GM23248 (cell line): ENCODE results near the gene TTC39C. TPM values are rescaled to one million over a fixed set of nuclear protein-coding genes. Genes with fewer than 3 reads are reported as not detected.

ENCODE experiments used
- DNase-seq: peaks from one replicate; pipeline ENCODE4 v3.0.0-alpha.2; 2015
- H2AFZ ChIP-seq: fragments of 200-600 bp; sonication (generic); 2 replicates; pipeline ENCODE4 v1.6.1; 2016; ENCODE audit warnings: antibody characterized with exemption
- H3F3A ChIP-seq: fragments of 200-600 bp; sonication (generic); 2 replicates; pipeline ENCODE4 v1.6.1; 2016; ENCODE audit warnings: mild to moderate bottlenecking, antibody characterized with exemption, mixed run types; ENCODE audit not compliant: insufficient read depth
- H3K27ac ChIP-seq: fragments of 200-600 bp; sonication (generic); 2 replicates; pipeline ENCODE4 v1.5.1; 2016; ENCODE audit warnings: mild to moderate bottlenecking
- H3K27me3 ChIP-seq: fragments of 200-600 bp; sonication (generic); replicated peaks from 2 replicates; pipeline ENCODE4 v1.6.1; 2016; ENCODE audit warnings: mild to moderate bottlenecking; ENCODE audit not compliant: insufficient read depth
- H3K36me3 ChIP-seq: fragments of 200-600 bp; sonication (generic); 2 replicates; pipeline ENCODE4 v1.6.1; 2016; ENCODE audit warnings: low read depth, mild to moderate bottlenecking
- H3K4me1 ChIP-seq: fragments of 200-600 bp; sonication (generic); 2 replicates; pipeline ENCODE4 v1.6.1; 2016; ENCODE audit warnings: mild to moderate bottlenecking; ENCODE audit not compliant: insufficient read depth
- H3K4me2 ChIP-seq: fragments of 200-600 bp; sonication (generic); one replicate; pipeline ENCODE4 v1.6.1; 2016; ENCODE audit warnings: mild to moderate bottlenecking; ENCODE audit not compliant: unreplicated experiment
- H3K4me3 ChIP-seq: fragments of 200-600 bp; sonication (generic); 2 replicates; pipeline ENCODE4 v1.5.1; 2016; ENCODE audit warnings: mild to moderate bottlenecking
- H3K79me2 ChIP-seq: fragments of 200-600 bp; sonication (generic); 2 replicates; pipeline ENCODE4 v1.6.1; 2016; ENCODE audit warnings: mild to moderate bottlenecking; ENCODE audit not compliant: insufficient read depth
- H3K9ac ChIP-seq: fragments of 200-600 bp; sonication (generic); 2 replicates; pipeline ENCODE4 v1.6.1; 2016; ENCODE audit warnings: mild to moderate bottlenecking
- H3K9me2 ChIP-seq: fragments of 200-600 bp; sonication (generic); 2 replicates; pipeline ENCODE4 v1.6.1; 2016; ENCODE audit warnings: mixed run types, mild to moderate bottlenecking, moderate library complexity; ENCODE audit not compliant: insufficient read depth
- H3K9me3 ChIP-seq: fragments of 200-600 bp; sonication (generic); one replicate; pipeline ENCODE4 v1.6.1; 2017; ENCODE audit warnings: low read depth
- H4K20me1 ChIP-seq: fragments of 200-600 bp; sonication (generic); 2 replicates; pipeline ENCODE4 v1.6.0; 2016; ENCODE audit not compliant: insufficient read depth
- EZH2 ChIP-seq: fragments of 200-600 bp; sonication (generic); IDR thresholded peaks from 2 replicates; pipeline ENCODE4 v1.6.1; 2018; ENCODE audit warnings: antibody characterized with exemption, mild to moderate bottlenecking; ENCODE audit not compliant: insufficient read depth, poor library complexity, severe bottlenecking
- EZH2phosphoT487 ChIP-seq: fragments of 200-600 bp; sonication (generic); IDR thresholded peaks from 2 replicates; pipeline ENCODE4 v1.6.1; 2018; ENCODE audit warnings: antibody characterized with exemption, moderate library complexity, mild to moderate bottlenecking, low read depth; ENCODE audit not compliant: insufficient read depth
- WGBS, 2 experiments: methylation state at CpG; one replicate each; pipeline ENCODE4 v1.1.6; 2015 to 2017; ENCODE audit warnings: low lambda C conversion rate in 2 of 2, low coverage in 1 of 2; ENCODE audit errors: missing lambda C conversion rate in 2 of 2; 5-methylcytosine and 5-hydroxymethylcytosine counted together
- in situ Hi-C: fragments of 300-500 bp; cut with MboI; formaldehyde crosslinking; loops from 2 replicates; pipeline ENCODE4 v1.15.0; 2020
- polyA plus RNA-seq: library from polyadenylated mRNA; unstranded; fragments of >200 nt; fragmentation: Nextera tagmentation; extraction: Ambion mirVana; gene quantifications from 2 replicates; pipeline ENCODE4 v1.2.1, GENCODE V29; 2016
- total RNA-seq: library from RNA; depleted of rRNA; stranded (reverse); fragments of >200 nt; shearing (Covaris generic); gene quantifications from 2 replicates; pipeline ENCODE4 v1.2.3, GENCODE V29; 2014

Gene TTC39C
- total and polyA plus RNA-seq, 2 experiments from 2014 or later: 15.7 to 24.3 TPM

DNA sequence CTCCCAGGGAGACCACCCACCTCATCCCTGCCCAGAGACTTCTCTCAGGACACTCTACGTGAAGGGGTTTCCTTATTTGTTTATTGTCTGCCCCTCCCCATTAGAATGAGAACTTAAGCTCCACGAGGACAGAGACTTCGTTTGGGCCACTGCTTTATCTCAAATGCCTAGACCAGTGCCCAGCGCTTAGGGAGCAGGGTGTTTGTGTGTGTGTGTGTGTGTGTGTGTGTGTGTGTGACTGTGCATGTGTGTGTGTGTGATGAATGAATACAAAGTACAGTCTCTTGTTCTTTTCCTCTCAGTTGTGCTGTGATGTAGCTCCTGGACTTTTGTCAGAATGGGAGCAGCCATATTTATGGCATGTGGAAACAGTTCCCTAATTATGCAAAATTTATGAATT lies 89.9 kb downstream of the TTC39C start:
- no peak for DNase-seq
- H3F3A ChIP-seq: no peaks in the 10 kb centered on the region
- no peaks in the 10 kb centered on the region for H3K27me3 ChIP-seq
- H3K4me1 ChIP-seq: no peaks in the 10 kb centered on the region
- TF ChIP-seq EZH2phosphoT487 (no peak), EZH2 (no peak)
- no peak overlapping the region for H3K4me2 ChIP-seq
- no peak overlapping the region for H2AFZ ChIP-seq
- H3K9me3 ChIP-seq: no peaks in the 10 kb centered on the region
- no peak overlapping the region for H3K9ac ChIP-seq
- H3K9me2 ChIP-seq: no peaks in the 10 kb centered on the region
- no peaks in the 10 kb centered on the region for H3K79me2 ChIP-seq
- H3K27ac ChIP-seq: no peak overlapping the region
- no peaks in the 10 kb centered on the region for H4K20me1 ChIP-seq
- in situ Hi-C loops: loop anchor here (10.0 kb wide), 1 partner anchor 280 kb away; no protein-coding TSS in a partner anchor
- H3K36me3 ChIP-seq: 0 out of 2 replicates have a peak, but pooled peaks cover 4% of the 10 kb centered on the region
- 87 to 92% methylated on average over 4 of the region's 4 CpGs for WGBS, 2 experiments
- no peak overlapping the region for H3K4me3 ChIP-seq

DNA sequence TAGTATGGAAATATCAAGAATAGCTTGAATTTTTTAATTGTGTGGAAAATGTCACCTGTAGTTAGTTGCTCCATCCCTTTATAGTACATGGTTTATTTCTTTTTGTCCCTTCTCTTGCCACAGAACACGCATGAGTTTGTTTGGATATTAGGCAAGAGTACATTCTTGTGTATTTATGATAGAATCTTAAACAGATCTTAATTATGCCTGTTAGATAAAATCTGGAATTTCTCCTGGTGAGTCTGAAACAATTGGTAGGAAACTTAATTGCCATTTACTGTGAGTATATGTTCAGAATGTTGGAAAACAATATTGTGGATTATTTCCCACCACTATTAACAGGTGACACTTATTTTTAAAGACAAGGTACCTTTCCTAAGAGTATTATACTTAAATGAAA lies 94.1 kb downstream of the TTC39C start:
- no peaks in the 10 kb centered on the region for H4K20me1 ChIP-seq
- no peaks in the 10 kb centered on the region for H3K9me3 ChIP-seq
- WGBS, 2 experiments: 93 to 100% methylated on average over 1 of the region's 1 CpG
- H3K27ac ChIP-seq: no peak overlapping the region
- no peaks in the 10 kb centered on the region for H3F3A ChIP-seq
- H2AFZ ChIP-seq: no peak overlapping the region
- H3K36me3 ChIP-seq: no peaks in the 10 kb centered on the region
- no peak for DNase-seq
- no peaks in the 10 kb centered on the region for H3K79me2 ChIP-seq
- H3K4me2 ChIP-seq: no peak overlapping the region
- H3K9me2 ChIP-seq: no peaks in the 10 kb centered on the region
- in situ Hi-C loops: loop anchor here (10.0 kb wide), 1 partner anchor 284 kb away; no protein-coding TSS in a partner anchor
- H3K4me3 ChIP-seq: no peak overlapping the region
- TF ChIP-seq EZH2: no peak
- TF ChIP-seq EZH2phosphoT487: no peak
- no peaks in the 10 kb centered on the region for H3K27me3 ChIP-seq
- peaks cover 5% of the 10 kb centered on the region; the same call in 1 of the 2 replicates for H3K4me1 ChIP-seq
- no peak overlapping the region for H3K9ac ChIP-seq

DNA sequence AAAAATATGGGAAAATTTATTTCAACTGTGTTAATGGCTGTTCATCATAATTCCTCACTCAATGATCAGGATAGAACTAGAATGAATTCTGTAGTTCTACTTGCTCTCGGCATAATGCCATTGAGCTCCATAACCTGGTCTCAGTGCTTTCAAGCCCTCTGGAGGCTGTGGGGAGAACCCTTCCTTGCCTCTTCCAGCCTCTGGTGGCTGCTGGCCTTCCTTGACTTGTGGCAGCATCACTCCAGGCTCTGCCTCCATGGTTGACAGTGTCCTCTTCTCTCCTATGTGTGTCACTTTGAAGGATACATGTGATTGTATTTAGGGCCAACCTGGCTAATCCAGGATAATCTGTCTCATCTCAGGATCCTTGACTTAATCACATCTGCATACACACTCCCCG lies 97.4 kb downstream of the TTC39C start:
- TF ChIP-seq EZH2phosphoT487 (no peak), EZH2 (no peak)
- 0 out of 2 replicates have a peak, but pooled peaks cover 6% of the 10 kb centered on the region for H3K36me3 ChIP-seq
- 96% methylated on average over 2 of the region's 2 CpGs for WGBS, 2 experiments
- H3F3A ChIP-seq: no peaks in the 10 kb centered on the region
- H3K4me1 ChIP-seq: peaks cover 5% of the 10 kb centered on the region; the same call in 1 of the 2 replicates
- H3K79me2 ChIP-seq: no peaks in the 10 kb centered on the region
- no peaks in the 10 kb centered on the region for H3K27me3 ChIP-seq
- H3K9ac ChIP-seq: no peak overlapping the region
- no peaks in the 10 kb centered on the region for H3K9me2 ChIP-seq
- no peaks in the 10 kb centered on the region for H3K9me3 ChIP-seq
- H2AFZ ChIP-seq: no peak overlapping the region
- H4K20me1 ChIP-seq: no peaks in the 10 kb centered on the region
- in situ Hi-C loops: no loop called here
- H3K4me2 ChIP-seq: no peak overlapping the region
- DNase-seq: no peak
- H3K4me3 ChIP-seq: no peak overlapping the region
- H3K27ac ChIP-seq: no peak overlapping the region

DNA sequence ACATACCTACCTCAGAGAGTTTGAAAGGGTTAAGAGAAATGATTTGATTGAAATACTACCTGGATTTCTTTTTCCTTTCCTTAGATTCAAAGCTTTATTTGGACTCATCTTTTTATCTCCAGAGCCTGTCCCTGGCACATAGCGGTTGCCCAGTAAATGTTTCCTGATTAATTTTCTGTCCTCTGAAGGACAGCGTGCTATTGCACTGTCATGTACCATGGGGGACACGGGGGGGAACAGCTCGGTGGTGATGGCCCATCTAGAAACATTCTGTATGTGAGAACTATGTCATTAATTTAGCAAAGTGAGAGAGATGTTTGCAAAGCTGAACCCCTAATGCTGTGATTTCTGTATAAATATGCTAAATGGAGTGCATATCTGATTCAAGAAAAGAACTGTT lies 97.9 kb downstream of the TTC39C start:
- no peak overlapping the region for H2AFZ ChIP-seq
- in situ Hi-C loops: no loop called here
- H3K9ac ChIP-seq: no peak overlapping the region

More for the DNA sequence above, 97.9 kb downstream of the TTC39C start:
- 85 to 88% methylated on average over 4 of the region's 4 CpGs for WGBS, 2 experiments
- Histone ChIP-seq H3K36me3 (0 out of 2 replicates have a peak, but pooled peaks cover 6% of the 10 kb centered on the region), H3K4me3 (no peak overlapping the region), H4K20me1 (no peaks in the 10 kb centered on the region), H3K27me3 (no peaks in the 10 kb centered on the region), H3K79me2 (no peaks in the 10 kb centered on the region), H3K27ac (no peak overlapping the region), H3K4me1 (peaks cover 5% of the 10 kb centered on the region; the same call in 1 of the 2 replicates), H3K9me3 (no peaks in the 10 kb centered on the region), H3K4me2 (no peak overlapping the region), H3K9me2 (no peaks in the 10 kb centered on the region), H3F3A (no peaks in the 10 kb centered on the region)
- DNase-seq: no peak
- TF ChIP-seq EZH2: no peak
- no peak for TF ChIP-seq EZH2phosphoT487
